Smooth muscle cell (in vitro differentiated cells): ENCODE data around the gene ZNF532. TPM values are rescaled to one million over a fixed set of nuclear protein-coding genes. Genes with fewer than 3 reads are reported as not detected.

Experiments used
- DNase-seq: peaks from one replicate; lab custom pipeline; 2025; ENCODE audit not compliant: unreplicated experiment; lab: John Stamatoyannopoulos, UW
- H2AFZ ChIP-seq: fragments of 200-600 bp; sonication (generic); 2 replicates; pipeline ENCODE4 v1.6.0; 2016; ENCODE audit warnings: antibody characterized with exemption, low read depth, mild to moderate bottlenecking
- H3F3A ChIP-seq: fragments of 200-600 bp; sonication (generic); 2 replicates; pipeline ENCODE4 v1.6.0; 2017; ENCODE audit warnings: antibody characterized with exemption, low read depth
- H3K27ac ChIP-seq: fragments of 200-600 bp; sonication (generic); 2 replicates; pipeline ENCODE4 v1.5.1; 2016; ENCODE audit warnings: low read depth, mild to moderate bottlenecking
- H3K27me3 ChIP-seq: fragments of 200-600 bp; sonication (generic); 2 replicates; pipeline ENCODE4 v1.6.1; 2016; ENCODE audit warnings: low read depth, mild to moderate bottlenecking
- H3K36me3 ChIP-seq: fragments of 200-600 bp; sonication (generic); 2 replicates; pipeline ENCODE4 v1.5.1; 2016; ENCODE audit warnings: low read depth
- H3K4me1 ChIP-seq: fragments of 200-600 bp; sonication (generic); 2 replicates; pipeline ENCODE4 v1.5.1; 2016; ENCODE audit warnings: low read depth
- H3K4me2 ChIP-seq: fragments of 200-600 bp; sonication (generic); 2 replicates; pipeline ENCODE4 v1.6.0; 2016; ENCODE audit warnings: mild to moderate bottlenecking
- H3K4me3 ChIP-seq: fragments of 200-600 bp; sonication (generic); 2 replicates; pipeline ENCODE4 v1.5.1; 2016; ENCODE audit warnings: mild to moderate bottlenecking
- H3K79me2 ChIP-seq: fragments of 200-600 bp; sonication (generic); 2 replicates; pipeline ENCODE4 v1.6.0; 2016; ENCODE audit warnings: low read depth, mild to moderate bottlenecking
- H3K9ac ChIP-seq: fragments of 200-600 bp; sonication (generic); 2 replicates; pipeline ENCODE4 v1.6.0; 2016; ENCODE audit warnings: low read depth
- H3K9me3 ChIP-seq: fragments of 200-600 bp; sonication (generic); replicated peaks from 2 replicates; pipeline ENCODE4 v1.5.1; 2016; ENCODE audit warnings: low read depth
- H4K20me1 ChIP-seq: fragments of 200-600 bp; sonication (generic); 2 replicates; pipeline ENCODE4 v1.6.0; 2016; ENCODE audit warnings: low read depth
- WGBS: methylation state at CpG from one replicate; pipeline ENCODE4 v1.1.7; 2016; ENCODE audit warnings: low lambda C conversion rate; 5-methylcytosine and 5-hydroxymethylcytosine counted together
- polyA plus RNA-seq: library from polyadenylated mRNA; unstranded; fragments of >200 nt; fragmentation: Nextera tagmentation; extraction: Ambion mirVana; gene quantifications from 2 replicates; pipeline ENCODE4 v1.2.1, GENCODE V29; 2016
- total RNA-seq: library from RNA; depleted of rRNA; stranded (reverse); fragments of >200 nt; gene quantifications from 2 replicates; pipeline ENCODE4 v1.2.3, GENCODE V29; 2014
- TF ChIP-seq, protein P1 (sequence below): fragments of 200-600 bp; sonication (generic); IDR thresholded peaks from 2 replicates; pipeline ENCODE4 v1.5.1; 2017; ENCODE audit warnings: borderline replicate concordance, mild to moderate bottlenecking, antibody characterized with exemption; ENCODE audit not compliant: insufficient read depth, poor library complexity, severe bottlenecking

Gene ZNF532
- total and polyA plus RNA-seq, 2 experiments from 2014 or later, result 31.6 to 126 TPM

DNA sequence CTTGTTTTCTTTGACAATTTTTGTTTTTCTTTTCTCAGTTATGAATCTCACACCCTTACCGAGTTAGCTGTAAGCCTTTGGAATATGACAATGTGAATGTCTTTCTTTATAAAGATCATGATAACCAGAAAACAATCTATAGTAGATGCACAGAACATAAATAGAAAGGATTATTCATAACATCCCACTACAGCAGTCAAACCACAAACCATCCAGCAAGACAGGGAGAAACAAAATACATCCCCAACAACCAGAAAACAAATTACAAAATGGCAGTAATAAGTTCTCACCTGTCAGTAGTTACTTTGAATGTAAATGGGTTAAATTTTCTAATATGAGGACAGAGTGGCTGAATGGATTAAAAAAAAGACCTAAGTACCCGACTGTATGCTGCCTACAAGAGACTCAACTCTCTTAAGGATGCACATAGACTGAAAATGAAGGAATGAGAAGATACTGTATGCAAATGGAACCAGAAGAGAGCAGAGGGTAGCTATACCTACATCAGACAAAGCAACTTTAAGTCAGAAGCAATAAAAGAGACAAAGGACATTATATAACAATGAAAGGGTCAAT, 124.6 kb downstream of the ZNF532 start:
- Histone ChIP-seq H3F3A (no peaks in the 10 kb centered on the region), H3K27me3 (no peaks in the 10 kb centered on the region), H3K4me2 (no peak overlapping the region), H3K36me3 (no peaks in the 10 kb centered on the region), H3K27ac (no peak overlapping the region), H2AFZ (no peak overlapping the region), H3K79me2 (no peaks in the 10 kb centered on the region), H3K9ac (no peak overlapping the region), H3K4me1 (no peaks in the 10 kb centered on the region), H3K4me3 (no peak overlapping the region), H3K9me3 (no peaks in the 10 kb centered on the region), H4K20me1 (no peaks in the 10 kb centered on the region)
- 96% methylated on average over 2 of the region's 2 CpGs for WGBS
- no peak for DNase-seq
- TF ChIP-seq, protein P1, sequence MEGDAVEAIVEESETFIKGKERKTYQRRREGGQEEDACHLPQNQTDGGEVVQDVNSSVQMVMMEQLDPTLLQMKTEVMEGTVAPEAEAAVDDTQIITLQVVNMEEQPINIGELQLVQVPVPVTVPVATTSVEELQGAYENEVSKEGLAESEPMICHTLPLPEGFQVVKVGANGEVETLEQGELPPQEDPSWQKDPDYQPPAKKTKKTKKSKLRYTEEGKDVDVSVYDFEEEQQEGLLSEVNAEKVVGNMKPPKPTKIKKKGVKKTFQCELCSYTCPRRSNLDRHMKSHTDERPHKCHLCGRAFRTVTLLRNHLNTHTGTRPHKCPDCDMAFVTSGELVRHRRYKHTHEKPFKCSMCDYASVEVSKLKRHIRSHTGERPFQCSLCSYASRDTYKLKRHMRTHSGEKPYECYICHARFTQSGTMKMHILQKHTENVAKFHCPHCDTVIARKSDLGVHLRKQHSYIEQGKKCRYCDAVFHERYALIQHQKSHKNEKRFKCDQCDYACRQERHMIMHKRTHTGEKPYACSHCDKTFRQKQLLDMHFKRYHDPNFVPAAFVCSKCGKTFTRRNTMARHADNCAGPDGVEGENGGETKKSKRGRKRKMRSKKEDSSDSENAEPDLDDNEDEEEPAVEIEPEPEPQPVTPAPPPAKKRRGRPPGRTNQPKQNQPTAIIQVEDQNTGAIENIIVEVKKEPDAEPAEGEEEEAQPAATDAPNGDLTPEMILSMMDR, result no peak

DNA sequence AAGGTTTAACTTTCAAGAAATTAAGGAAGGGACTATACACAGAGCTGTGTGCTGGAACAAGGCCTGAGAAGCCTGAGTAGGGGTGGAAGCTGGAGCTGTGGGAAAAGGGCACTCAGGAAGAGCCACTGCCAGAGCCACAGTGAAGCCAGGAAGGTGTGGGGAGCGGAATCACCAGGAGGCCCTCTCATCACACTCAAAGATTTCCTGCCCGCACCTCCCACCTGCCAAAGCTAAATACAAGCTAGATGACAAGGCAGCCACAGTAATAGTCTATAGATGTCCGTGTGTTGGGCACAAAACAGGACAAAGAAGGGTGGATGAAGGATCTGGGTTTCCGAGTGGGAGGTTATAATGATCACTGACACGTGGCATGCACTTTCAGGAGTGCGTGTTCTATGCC, 126.0 kb downstream of the ZNF532 start:
- Histone ChIP-seq H3K9ac (no peak overlapping the region), H3K9me3 (no peaks in the 10 kb centered on the region), H3K79me2 (no peaks in the 10 kb centered on the region), H3K4me2 (no peak overlapping the region), H3K36me3 (no peaks in the 10 kb centered on the region), H3K27me3 (no peaks in the 10 kb centered on the region), H3K27ac (no peak overlapping the region), H3K4me1 (no peaks in the 10 kb centered on the region), H2AFZ (no peak overlapping the region), H3F3A (peaks cover 4% of the 10 kb centered on the region), H4K20me1 (no peaks in the 10 kb centered on the region), H3K4me3 (no peak overlapping the region)
- DNase-seq, result no peak
- TF ChIP-seq, protein P1, result no peak
- 80% methylated on average over 6 of the region's 6 CpGs for WGBS

DNA sequence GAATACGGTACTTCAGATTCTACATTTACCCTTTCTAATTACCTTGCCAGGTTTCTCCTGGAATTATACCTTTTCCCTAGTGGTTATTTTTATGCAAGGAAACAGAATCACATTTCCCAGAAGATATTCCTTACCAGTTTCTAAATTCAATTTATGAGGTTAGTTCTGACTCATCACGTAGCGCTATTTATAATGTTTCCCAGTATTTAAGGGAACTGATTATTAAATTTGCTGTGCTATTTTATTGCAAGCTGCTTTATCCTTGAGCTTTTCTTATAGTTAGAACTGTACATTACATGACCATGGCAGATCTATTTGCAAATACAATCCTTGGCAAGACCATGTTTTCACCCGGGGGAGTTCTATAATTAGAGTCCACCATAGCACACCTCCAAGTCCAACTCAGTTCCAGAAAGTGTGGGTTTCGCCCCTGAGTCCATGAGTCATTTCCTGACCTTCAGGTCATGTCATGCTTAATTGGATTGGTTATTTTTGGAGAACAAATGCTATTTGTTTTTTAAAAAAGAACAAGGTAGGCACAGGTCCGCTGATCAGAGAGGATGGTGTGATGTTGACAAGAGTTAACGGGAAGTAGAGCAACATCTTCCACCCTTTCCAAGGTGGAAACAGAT, 126.6 kb downstream of the ZNF532 start:
- H3K4me3 ChIP-seq, result no peak overlapping the region
- H2AFZ ChIP-seq, result no peak overlapping the region
- peak overlapping the region; percentile 11 for H3K4me2 ChIP-seq
- no peaks in the 10 kb centered on the region for H3K27me3 ChIP-seq
- no peaks in the 10 kb centered on the region for H3K79me2 ChIP-seq
- 83% methylated on average over 7 of the region's 7 CpGs for WGBS
- peaks cover 5% of the 10 kb centered on the region for H3F3A ChIP-seq
- H4K20me1 ChIP-seq, result no peaks in the 10 kb centered on the region
- no peak for DNase-seq
- no peak overlapping the region for H3K27ac ChIP-seq
- no peak overlapping the region for H3K9ac ChIP-seq
- H3K4me1 ChIP-seq, result no peaks in the 10 kb centered on the region
- no peaks in the 10 kb centered on the region for H3K9me3 ChIP-seq
- TF ChIP-seq, protein P1, result no peak
- H3K36me3 ChIP-seq, result no peaks in the 10 kb centered on the region
